ENCODE results near the gene CLCN6. TPM values are rescaled to one million over a fixed set of nuclear protein-coding genes. Genes with fewer than 3 reads are reported as not detected.

The CLCN6 gene
- total RNA-seq, 1 experiment from 2014 or later: 13.7 TPM

- no peaks in the 10 kb centered on the region for H3K79me2 ChIP-seq (ENCODE audit: insufficient read depth, low read length)
- no peak overlapping the region for H2AFZ ChIP-seq (ENCODE audit: low read depth, low read length, poor library complexity, severe bottlenecking)
- no TSS peak for BruUV-seq (replicated peaks)
- TF ChIP-seq REST (IDR thresholded peaks at IDR 0.05; ENCODE audit: low read depth) (no peak), SRF (IDR thresholded peaks at IDR 0.05; ENCODE audit: low read depth) (no peak), CEBPB (IDR thresholded peaks at IDR 0.05; ENCODE audit: low read depth) (no peak), ZNF274 (IDR thresholded peaks at IDR 0.05; ENCODE audit: low read depth, low read length) (no peak), POLR2AphosphoS5 (IDR thresholded peaks at IDR 0.05; ENCODE audit: low read depth, low read length) (no peak), CTCF (IDR thresholded peaks at IDR 0.05 in 2 of 3, conservative IDR thresholded peaks at IDR 0.05 in 1 of 3; ENCODE audit: borderline replicate concordance in 1 of 3, insufficient read depth in 1 of 3, low read depth in 2 of 3, low read length in 2 of 3) (no peak), JUND (IDR thresholded peaks at IDR 0.05) (no peak), MAX (IDR thresholded peaks at IDR 0.05) (no peak), ZFX (IDR thresholded peaks at IDR 0.05) (no peak), SIN3A (IDR thresholded peaks at IDR 0.05; ENCODE audit: low read depth) (no peak), YY1 (IDR thresholded peaks at IDR 0.05; ENCODE audit: extremely low read depth, insufficient replicate concordance, low read depth, low read length) (no peak), ELF1 (IDR thresholded peaks at IDR 0.05; ENCODE audit: borderline replicate concordance, low read depth) (no peak), CBX3 (IDR thresholded peaks at IDR 0.05; ENCODE audit: low read depth) (no peak)
- peaks cover 17 to 40% of the 10 kb centered on the region in 2 experiments for H3K4me1 ChIP-seq (ENCODE audit: control insufficient read depth in 1 of 2, insufficient read depth in 2 of 2, low read length in 2 of 2)
- no peaks in the 10 kb centered on the region for H3K27me3 ChIP-seq (ENCODE audit: insufficient read depth, low read length)
- ChIA-PET POLR2A (no interaction called here), RAD21 (ENCODE audit: low non-redundant PET in 1 of 2, low total read pairs in 2 of 2, uncharacterized antibody in 2 of 2, unreplicated experiment in 2 of 2) (no interaction called here), CTCF (interaction anchor here (1.1 to 1.2 kb wide), 2 partner anchors 12 to 22 kb away, joined by 3 to 4 read pairs; partner anchors contain the start of gene CLCN6)
- peak overlapping the region; percentile 51 for H3K4me2 ChIP-seq (ENCODE audit: low read length)
- ATAC-seq: no peak
- H3K9me3 ChIP-seq (ENCODE audit: control insufficient read depth in 1 of 2, insufficient read depth in 1 of 2, low read depth in 1 of 2, low read length in 2 of 2): no peaks in the 10 kb centered on the region
- peak overlapping the region; percentile 42; the same call in 1 of the 2 replicates for H3K27ac ChIP-seq (ENCODE audit: low read depth, low read length)
- DNase-seq (ENCODE audit: low read depth, low spot score): no peak
- H4K20me1 ChIP-seq (ENCODE audit: insufficient read depth): no peaks in the 10 kb centered on the region
- H3K36me3 ChIP-seq (ENCODE audit: control insufficient read depth in 1 of 2, insufficient read depth in 2 of 2, low read length in 2 of 2): no peaks in the 10 kb centered on the region
- no peak overlapping the region for H3K4me3 ChIP-seq (replicated peaks in 1 of 2; ENCODE audit: low read depth in 1 of 2, low read length in 2 of 2)
- H3K9me2 ChIP-seq (ENCODE audit: insufficient read depth): no peaks in the 10 kb centered on the region
- intact Hi-C loops (cut with micrococcal nuclease): no loop called here
- H3K9ac ChIP-seq (ENCODE audit: low read length): no peak overlapping the region
These were observed 21.6 kb upstream of the CLCN6 start for GRCh38 chr1:11784256-11784992.

Data from HCT116 (cell line).